HepG2 (cell line): Measurements from ENCODE around the gene LAMTOR2. TPM values are rescaled to one million over a fixed set of nuclear protein-coding genes. Genes with fewer than 3 reads are reported as not detected.
A peak's percentile ranks its signal among the peaks of the same experiment; 100 is the strongest.

Experiments
- ETV5 ChIP-seq: IDR thresholded peaks from 2 replicates; pipeline ENCODE4 v1.6.1; 2018; ENCODE audit warnings: missing biosample characterization, missing genetic modification reagents, inconsistent platforms, borderline replicate concordance
- GATAD1 ChIP-seq: IDR thresholded peaks from 2 replicates; pipeline ENCODE4 v1.6.1; 2016; ENCODE audit warnings: missing genetic modification reagents, missing compliant biosample characterization
- HNF1A ChIP-seq, 2 experiments: sonication (generic) in 1 of 2; formaldehyde crosslinking in 1 of 2; IDR thresholded peaks; 2 replicates each; pipeline versions ENCODE4 v1.4.0 to v1.6.1; 2016 to 2020; ENCODE audit warnings: borderline replicate concordance in 1 of 2, low read depth in 1 of 2, mild to moderate bottlenecking in 1 of 2, missing genetic modification reagents in 1 of 2
- IRX3 ChIP-seq: sonication (generic); formaldehyde crosslinking; IDR thresholded peaks from 2 replicates; pipeline ENCODE4 v1.8.1; 2023; ENCODE audit warnings: mild to moderate bottlenecking, low read depth, missing genetic modification reagents, borderline replicate concordance
- NR2F1 ChIP-seq, 2 experiments: fragments of 450-650 bp in 1 of 2; formaldehyde crosslinking in 1 of 2; IDR thresholded peaks; 2 replicates each; pipeline versions ENCODE4 v1.5.0 to v1.6.1; 2016 to 2020; ENCODE audit warnings: mild to moderate bottlenecking in 1 of 2, missing compliant biosample characterization in 1 of 2, missing genetic modification reagents in 1 of 2, moderate library complexity in 1 of 2
- PAWR ChIP-seq: sonication (generic); formaldehyde crosslinking; IDR thresholded peaks from 2 replicates; pipeline ENCODE4 v1.4.0; 2020; ENCODE audit warnings: missing genetic modification reagents, mild to moderate bottlenecking, borderline replicate concordance
- REL ChIP-seq: sonication (generic); formaldehyde crosslinking; conservative IDR thresholded peaks from 2 replicates; pipeline ENCODE4 v1.8.0; 2022; ENCODE audit warnings: mild to moderate bottlenecking, missing genetic modification reagents, moderate library complexity
- SRSF9 ChIP-seq: fragments of 200-400 bp; formaldehyde crosslinking; IDR thresholded peaks from 2 replicates; pipeline ENCODE4 v1.6.1; 2018; ENCODE audit warnings: borderline replicate concordance, mild to moderate bottlenecking, low read depth, low read length; ENCODE audit not compliant: insufficient read depth, poor library complexity, severe bottlenecking
- TP53 ChIP-seq: sonication (generic); formaldehyde crosslinking; conservative IDR thresholded peaks from 2 replicates; pipeline ENCODE4 v1.4.0; 2020; ENCODE audit warnings: missing genetic modification reagents
- ZNF567 ChIP-seq: sonication (generic); formaldehyde crosslinking; IDR thresholded peaks from 2 replicates; pipeline ENCODE4 v1.8.1; 2023; ENCODE audit warnings: mild to moderate bottlenecking, missing genetic modification reagents, borderline replicate concordance
- ZNF709 ChIP-seq: sonication (generic); formaldehyde crosslinking; IDR thresholded peaks from 2 replicates; pipeline ENCODE4 v1.5.0; 2020; ENCODE audit warnings: mild to moderate bottlenecking, missing genetic modification reagents
- polyA plus RNA-seq, 8 experiments: library from polyadenylated mRNA; depleted of rRNA in 3 of 8; stranded (reverse) in 7 of 8; unstranded in 1 of 8; fragments of >200 nt; fragmentation: Illumina TruSeq in 4 of 8; extraction: Trizol in 4 of 8; gene quantifications; 2 replicates each; pipeline versions ENCODE4 v1.2.1 to v1.2.3, GENCODE V29; 2011 to 2016; ENCODE audit warnings: low read depth in 4 of 8, missing spikeins in 1 of 8, mixed read lengths in 1 of 8; ENCODE audit not compliant: insufficient read depth in 1 of 8
- total RNA-seq, 5 experiments: library from RNA; depleted of rRNA; stranded (reverse); fragments of >200 nt; fragmentation: Illumina TruSeq; extraction: Trizol; gene quantifications; 2 replicates each; pipeline ENCODE4 v1.2.3, GENCODE V29; 2016; ENCODE audit warnings: low read depth in 1 of 5
- TF ChIP-seq, protein P1 (sequence below): sonication (generic); formaldehyde crosslinking; IDR thresholded peaks from 2 replicates; pipeline ENCODE4 v1.4.0; 2020; ENCODE audit warnings: mild to moderate bottlenecking, missing genetic modification reagents, borderline replicate concordance
- TF ChIP-seq, protein P2 (sequence below): sonication (generic); formaldehyde crosslinking; IDR thresholded peaks from 2 replicates; pipeline ENCODE4 v1.4.0; 2020; ENCODE audit warnings: missing genetic modification reagents, borderline replicate concordance

The LAMTOR2 gene
- total and polyA plus RNA-seq, 2 of the 13 experiments (the other 11 are each of a cell fraction or from before 2014, with no cell fraction given) = 36.5 to 66.4 TPM

GRCh38 chr1:156096640-156097391 lies 42.2 kb downstream of the LAMTOR2 start (continued):
- TF ChIP-seq HNF1A (IDR thresholded peaks at IDR 0.05; ENCODE audit: low read depth) (no peak), HNF1A (CRISPR knock-in tag; IDR thresholded peaks at IDR 0.05; ENCODE audit: borderline replicate concordance) (peak; percentile 64; the same call in 1 of the 2 replicates), PAWR (CRISPR knock-in tag) (0 out of 2 replicates have a peak, but pooled peaks have one; percentile 55), GATAD1 (CRISPR knock-in tag) (peak; percentile 31; the same call in 1 of the 2 replicates), NR2F1 (CRISPR knock-in tag; IDR thresholded peaks at IDR 0.05) (no peak), TP53 (CRISPR knock-in tag) (no peak), SRSF9 (no peak), ZNF709 (CRISPR knock-in tag) (no peak), REL (CRISPR knock-in tag) (no peak), ETV5 (CRISPR knock-in tag) (no peak), ZNF567 (CRISPR knock-in tag) (peak; percentile 81; the same call in 1 of the 2 replicates), IRX3 (CRISPR knock-in tag) (no peak)
- TF ChIP-seq, protein P1, sequence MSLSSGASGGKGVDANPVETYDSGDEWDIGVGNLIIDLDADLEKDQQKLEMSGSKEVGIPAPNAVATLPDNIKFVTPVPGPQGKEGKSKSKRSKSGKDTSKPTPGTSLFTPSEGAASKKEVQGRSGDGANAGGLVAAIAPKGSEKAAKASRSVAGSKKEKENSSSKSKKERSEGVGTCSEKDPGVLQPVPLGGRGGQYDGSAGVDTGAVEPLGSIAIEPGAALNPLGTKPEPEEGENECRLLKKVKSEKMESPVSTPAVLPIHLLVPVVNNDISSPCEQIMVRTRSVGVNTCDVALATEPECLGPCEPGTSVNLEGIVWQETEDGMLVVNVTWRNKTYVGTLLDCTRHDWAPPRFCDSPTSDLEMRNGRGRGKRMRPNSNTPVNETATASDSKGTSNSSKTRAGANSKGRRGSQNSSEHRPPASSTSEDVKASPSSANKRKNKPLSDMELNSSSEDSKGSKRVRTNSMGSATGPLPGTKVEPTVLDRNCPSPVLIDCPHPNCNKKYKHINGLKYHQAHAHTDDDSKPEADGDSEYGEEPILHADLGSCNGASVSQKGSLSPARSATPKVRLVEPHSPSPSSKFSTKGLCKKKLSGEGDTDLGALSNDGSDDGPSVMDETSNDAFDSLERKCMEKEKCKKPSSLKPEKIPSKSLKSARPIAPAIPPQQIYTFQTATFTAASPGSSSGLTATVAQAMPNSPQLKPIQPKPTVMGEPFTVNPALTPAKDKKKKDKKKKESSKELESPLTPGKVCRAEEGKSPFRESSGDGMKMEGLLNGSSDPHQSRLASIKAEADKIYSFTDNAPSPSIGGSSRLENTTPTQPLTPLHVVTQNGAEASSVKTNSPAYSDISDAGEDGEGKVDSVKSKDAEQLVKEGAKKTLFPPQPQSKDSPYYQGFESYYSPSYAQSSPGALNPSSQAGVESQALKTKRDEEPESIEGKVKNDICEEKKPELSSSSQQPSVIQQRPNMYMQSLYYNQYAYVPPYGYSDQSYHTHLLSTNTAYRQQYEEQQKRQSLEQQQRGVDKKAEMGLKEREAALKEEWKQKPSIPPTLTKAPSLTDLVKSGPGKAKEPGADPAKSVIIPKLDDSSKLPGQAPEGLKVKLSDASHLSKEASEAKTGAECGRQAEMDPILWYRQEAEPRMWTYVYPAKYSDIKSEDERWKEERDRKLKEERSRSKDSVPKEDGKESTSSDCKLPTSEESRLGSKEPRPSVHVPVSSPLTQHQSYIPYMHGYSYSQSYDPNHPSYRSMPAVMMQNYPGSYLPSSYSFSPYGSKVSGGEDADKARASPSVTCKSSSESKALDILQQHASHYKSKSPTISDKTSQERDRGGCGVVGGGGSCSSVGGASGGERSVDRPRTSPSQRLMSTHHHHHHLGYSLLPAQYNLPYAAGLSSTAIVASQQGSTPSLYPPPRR (CRISPR knock-in tag) = 0 out of 2 replicates have a peak, but pooled peaks have one; percentile 32
- TF ChIP-seq, protein P2, sequence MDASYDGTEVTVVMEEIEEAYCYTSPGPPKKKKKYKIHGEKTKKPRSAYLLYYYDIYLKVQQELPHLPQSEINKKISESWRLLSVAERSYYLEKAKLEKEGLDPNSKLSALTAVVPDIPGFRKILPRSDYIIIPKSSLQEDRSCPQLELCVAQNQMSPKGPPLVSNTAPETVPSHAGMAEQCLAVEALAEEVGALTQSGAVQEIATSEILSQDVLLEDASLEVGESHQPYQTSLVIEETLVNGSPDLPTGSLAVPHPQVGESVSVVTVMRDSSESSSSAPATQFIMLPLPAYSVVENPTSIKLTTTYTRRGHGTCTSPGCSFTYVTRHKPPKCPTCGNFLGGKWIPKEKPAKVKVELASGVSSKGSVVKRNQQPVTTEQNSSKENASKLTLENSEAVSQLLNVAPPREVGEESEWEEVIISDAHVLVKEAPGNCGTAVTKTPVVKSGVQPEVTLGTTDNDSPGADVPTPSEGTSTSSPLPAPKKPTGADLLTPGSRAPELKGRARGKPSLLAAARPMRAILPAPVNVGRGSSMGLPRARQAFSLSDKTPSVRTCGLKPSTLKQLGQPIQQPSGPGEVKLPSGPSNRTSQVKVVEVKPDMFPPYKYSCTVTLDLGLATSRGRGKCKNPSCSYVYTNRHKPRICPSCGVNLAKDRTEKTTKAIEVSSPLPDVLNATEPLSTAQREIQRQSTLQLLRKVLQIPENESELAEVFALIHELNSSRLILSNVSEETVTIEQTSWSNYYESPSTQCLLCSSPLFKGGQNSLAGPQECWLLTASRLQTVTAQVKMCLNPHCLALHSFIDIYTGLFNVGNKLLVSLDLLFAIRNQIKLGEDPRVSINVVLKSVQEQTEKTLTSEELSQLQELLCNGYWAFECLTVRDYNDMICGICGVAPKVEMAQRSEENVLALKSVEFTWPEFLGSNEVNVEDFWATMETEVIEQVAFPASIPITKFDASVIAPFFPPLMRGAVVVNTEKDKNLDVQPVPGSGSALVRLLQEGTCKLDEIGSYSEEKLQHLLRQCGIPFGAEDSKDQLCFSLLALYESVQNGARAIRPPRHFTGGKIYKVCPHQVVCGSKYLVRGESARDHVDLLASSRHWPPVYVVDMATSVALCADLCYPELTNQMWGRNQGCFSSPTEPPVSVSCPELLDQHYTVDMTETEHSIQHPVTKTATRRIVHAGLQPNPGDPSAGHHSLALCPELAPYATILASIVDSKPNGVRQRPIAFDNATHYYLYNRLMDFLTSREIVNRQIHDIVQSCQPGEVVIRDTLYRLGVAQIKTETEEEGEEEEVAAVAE (CRISPR knock-in tag) = no peak
